Kasumi-1 (cell line): ENCODE data around the gene NUP98.

Experiments used
- DNase-seq, 2 experiments: peaks; one replicate each; lab custom pipeline; 2025; lab: John Stamatoyannopoulos, UW

NUP98 gene

GRCh38 chr11:3735827-3736226 lies 61.5 kb downstream of the NUP98 start:
- DNase-seq: no peak

- no peak for DNase-seq
Measured at GRCh38 chr11:3732671-3733436, 64.5 kb downstream of the NUP98 start.

GRCh38 chr11:3723014-3723708 lies 74.2 kb downstream of the NUP98 start:
- DNase-seq: peak; percentile 23 to 25

GRCh38 chr11:3722100-3722499 lies 75.3 kb downstream of the NUP98 start:
- no peak for DNase-seq

- DNase-seq: no peak
Measured at GRCh38 chr11:3720997-3721396, 76.4 kb downstream of the NUP98 start.

DNA sequence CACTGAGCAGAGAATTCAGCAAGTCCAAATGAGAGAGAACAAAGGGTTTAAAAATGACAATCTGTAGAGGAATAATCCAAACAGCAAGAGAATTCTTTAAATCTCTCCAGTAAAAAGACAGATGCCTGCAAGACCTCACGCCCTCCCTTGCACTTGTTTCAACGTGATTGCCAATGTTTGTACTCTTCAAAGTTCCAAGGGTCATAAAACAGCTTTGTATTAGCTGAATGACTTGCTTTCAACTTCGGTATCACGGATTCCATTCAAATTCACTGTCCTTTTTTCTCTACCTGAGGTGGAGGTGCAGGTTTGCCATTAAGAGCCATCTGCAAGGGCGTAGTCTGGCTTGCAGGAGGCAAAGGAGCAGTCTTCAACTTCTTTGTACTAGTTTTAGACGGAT lies 85.1 kb downstream of the NUP98 start:
- no peak for DNase-seq

- no peak for DNase-seq
Measured at GRCh38 chr11:3710485-3711259, 86.7 kb downstream of the NUP98 start.

DNA sequence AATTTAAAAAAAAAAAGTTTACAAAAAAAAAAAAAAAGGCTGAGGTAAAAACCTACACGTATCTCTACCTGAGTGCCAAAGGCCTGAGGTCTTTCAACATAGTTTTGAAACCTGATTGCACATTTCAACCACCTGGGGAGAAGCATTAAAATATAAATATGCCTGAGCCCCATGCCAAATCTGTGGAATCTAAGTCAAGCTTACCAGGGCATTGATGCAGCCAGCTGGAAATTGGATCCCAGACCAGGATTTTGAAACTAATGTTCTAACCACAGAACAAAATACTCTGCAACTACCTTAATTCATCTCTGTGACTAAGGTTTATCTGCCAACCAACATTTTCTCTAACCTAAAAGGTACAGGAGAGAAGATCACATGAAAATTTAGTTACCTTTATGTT lies 87.4 kb downstream of the NUP98 start:
- no peak for DNase-seq

- no peak for DNase-seq
Measured at GRCh38 chr11:3707176-3707575, 90.2 kb downstream of the NUP98 start.

DNA sequence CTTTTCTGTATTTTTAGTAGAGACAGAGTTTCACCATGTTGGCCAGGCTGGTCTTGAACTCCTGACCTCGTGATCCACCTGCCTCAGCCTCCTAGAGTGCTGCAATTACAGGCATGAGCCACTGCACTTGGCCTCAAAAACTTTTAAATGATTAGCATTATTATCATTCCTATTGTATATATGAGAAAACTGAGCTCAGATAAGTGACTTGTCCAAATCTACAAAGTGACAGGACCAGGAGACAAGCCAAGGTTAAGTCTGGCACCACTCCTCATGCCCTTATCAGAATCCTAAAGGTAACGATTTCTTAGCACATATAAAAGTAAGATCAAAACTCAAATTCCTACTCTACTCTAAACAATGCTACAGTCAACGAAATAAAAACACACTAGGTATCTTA lies 94.0 kb downstream of the NUP98 start:
- no peak for DNase-seq

- no peak for DNase-seq
Measured at GRCh38 chr11:3700910-3701309, 96.4 kb downstream of the NUP98 start.

DNA sequence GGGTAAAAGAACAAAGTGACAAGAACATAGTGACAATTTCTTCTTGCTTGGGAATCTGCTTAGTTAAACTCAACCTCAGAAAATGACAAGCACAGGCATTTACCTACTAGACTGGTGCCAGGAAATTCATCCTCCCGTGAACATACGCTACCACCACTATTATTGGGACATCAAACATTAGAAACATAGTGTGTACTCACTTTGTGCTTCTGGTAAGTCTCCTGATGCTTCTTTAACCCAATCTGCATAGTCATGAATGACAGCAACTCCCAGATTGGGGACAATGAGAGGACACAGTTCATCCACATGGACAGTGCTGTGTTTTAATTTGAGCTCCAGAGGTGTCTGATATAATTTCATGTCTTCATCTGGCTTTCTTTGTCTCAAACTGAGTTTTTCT lies 96.9 kb downstream of the NUP98 start:
- DNase-seq: no peak

GRCh38 chr11:3686751-3687150 lies 110.6 kb downstream of the NUP98 start:
- DNase-seq: no peak

DNA sequence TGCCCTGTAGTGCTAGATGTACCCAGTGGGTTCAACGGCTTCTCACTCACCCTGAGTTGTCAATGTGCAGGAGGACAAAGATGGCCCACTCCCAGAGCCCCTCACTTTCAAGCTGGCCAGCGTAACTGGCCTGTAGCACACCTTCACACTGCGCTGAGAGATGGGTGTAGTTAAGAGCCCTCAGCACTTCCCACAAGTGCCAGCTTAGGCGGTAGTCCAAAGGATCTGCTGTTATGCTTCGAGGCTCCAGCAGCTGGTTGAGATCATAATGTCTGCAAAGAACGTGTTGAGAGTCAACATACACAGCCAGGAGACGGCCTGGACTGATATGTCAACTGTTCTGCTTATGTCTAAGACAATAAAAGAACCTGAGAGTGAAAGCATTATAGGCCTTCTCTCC lies 111.4 kb downstream of the NUP98 start:
- no peak for DNase-seq

DNA sequence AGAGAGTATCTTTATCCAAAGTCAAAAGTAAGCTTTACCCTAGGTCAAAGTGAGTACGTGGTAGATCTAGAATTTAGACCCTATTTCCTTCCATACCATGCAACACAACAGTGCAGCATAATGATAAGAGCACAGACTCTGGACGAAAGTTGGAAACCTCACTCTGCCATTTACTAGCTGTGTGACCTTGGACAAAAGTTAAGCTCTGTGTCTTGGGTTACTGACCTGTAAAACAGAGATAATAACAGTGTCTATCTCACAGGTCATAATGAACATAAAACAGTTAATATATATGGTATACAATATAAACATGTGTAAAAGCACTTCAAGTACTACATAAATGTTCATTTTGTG lies 112.6 kb downstream of the NUP98 start:
- no peak for DNase-seq

DNA sequence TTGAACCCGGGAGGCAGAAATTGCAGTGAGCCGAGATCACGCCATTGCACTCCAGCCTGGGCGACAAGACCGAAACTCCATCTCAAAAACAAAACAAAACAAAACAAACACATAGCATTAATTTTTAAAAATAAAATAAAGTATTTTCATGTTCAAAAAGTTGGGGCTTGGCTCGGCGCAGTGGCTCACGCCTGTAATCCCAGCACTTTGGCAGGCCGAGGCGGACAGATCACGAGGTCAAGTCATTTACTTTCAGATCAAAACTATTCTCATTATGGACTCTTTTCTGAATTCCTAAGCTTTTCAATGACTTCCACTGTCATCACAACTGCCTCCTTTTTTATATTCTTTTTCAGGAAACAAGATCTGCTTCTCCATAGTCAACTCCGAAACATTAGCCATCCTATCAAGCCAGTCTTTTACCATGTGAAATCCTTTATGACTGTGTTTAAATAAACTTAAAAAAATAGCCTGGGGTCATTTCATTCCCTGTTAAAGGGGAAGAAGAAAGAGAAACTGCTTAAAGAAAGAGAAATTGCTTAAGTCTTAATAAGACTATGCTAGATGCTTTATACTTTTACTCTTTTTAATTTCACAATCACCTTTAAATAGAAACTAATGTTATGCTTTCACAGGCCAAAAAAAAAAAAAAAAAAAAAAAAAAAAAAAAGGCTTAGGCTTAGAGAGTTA lies 113.1 kb downstream of the NUP98 start:
- no peak for DNase-seq

- DNase-seq: no peak
Measured at GRCh38 chr11:3683039-3683438, 114.3 kb downstream of the NUP98 start.

DNA sequence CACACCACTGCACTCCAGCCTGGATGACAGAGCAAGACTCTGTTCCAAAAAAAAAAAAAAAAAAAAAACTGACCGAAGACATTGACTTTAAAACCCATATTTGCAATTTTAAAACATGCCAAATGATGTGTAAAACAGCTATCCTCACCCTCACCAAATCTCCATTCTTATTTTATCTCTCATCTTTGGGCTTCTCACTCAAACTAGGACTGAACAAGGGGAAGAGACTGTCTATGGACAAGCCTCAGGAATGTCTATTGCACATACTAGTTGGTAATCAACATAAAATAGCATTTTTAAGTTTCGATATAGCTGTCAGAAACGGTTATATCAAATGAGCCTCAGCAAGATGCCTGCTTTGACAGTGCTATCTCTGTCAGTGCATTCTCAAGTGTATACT lies 118.3 kb downstream of the NUP98 start:
- no peak for DNase-seq

GRCh38 chr11:3675971-3676370 lies 121.4 kb downstream of the NUP98 start:
- no peak for DNase-seq

DNA sequence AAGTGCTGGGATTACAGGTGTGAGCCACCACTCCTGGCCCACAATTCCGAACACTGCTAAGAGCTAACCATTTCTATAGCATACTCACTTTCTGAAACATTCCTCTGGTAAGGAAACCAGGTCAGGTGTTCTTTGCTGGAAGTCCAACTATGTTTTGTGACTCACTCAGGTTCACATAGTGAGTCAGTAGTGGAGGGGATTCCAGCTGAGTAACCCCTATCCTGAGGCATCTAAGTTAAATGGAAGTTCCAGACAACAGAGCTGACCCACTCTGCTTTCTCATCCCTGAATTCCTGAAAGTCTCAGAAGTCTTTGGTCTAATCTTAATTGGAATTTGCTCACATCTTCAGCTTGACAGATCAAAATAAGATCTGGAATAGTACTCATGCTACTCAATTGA lies 123.2 kb downstream of the NUP98 start:
- no peak for DNase-seq

GRCh38 chr11:3671334-3672254 lies 125.8 kb downstream of the NUP98 start, which contains the start of gene CHRNA10:
Gene CHRNA10, minus strand, starts transcription at chr11:3671384. Its CDS starts 72 bp downstream, at chr11:3671312.
- no peak for DNase-seq
